GM21576 (cell line): Measurements from ENCODE around the gene TK2.
"Not testable (repeated sequence)": the region's sequence is repeated elsewhere in the genome, so short reads cannot be mapped to it uniquely, and the experiment has no call there.

Source experiments
- ATAC-seq: cut with Tn5 transposase; IDR thresholded peaks from one replicate; pipeline ENCODE4 v1.9.1; 2021; ENCODE audit warnings: mild to moderate bottlenecking, moderate library complexity; ENCODE audit not compliant: unreplicated experiment

Gene TK2

DNA sequence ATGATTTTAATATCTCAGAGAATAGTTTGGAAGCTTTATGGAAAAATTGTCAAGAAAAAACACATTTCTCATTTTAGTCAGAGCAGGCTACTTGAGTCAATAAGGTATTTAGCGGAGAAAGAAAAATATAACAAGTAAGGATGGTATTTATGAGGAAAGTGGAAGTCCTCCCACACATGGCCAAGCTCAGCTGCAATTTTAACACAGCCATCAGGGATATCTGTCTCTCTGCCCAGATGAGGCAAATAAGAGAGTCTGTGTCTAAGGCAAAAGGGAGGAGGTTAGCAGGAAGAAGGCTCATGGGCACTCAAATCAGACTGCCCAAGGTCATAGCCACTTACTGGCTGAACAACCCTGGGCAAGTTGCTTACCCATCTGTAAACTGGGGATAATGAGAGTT, 24.2 kb upstream of the TK2 start:
- no peak for ATAC-seq

- ATAC-seq: no peak
These were observed 22.4 kb upstream of the TK2 start for GRCh38 chr16:66572356-66572755.

DNA sequence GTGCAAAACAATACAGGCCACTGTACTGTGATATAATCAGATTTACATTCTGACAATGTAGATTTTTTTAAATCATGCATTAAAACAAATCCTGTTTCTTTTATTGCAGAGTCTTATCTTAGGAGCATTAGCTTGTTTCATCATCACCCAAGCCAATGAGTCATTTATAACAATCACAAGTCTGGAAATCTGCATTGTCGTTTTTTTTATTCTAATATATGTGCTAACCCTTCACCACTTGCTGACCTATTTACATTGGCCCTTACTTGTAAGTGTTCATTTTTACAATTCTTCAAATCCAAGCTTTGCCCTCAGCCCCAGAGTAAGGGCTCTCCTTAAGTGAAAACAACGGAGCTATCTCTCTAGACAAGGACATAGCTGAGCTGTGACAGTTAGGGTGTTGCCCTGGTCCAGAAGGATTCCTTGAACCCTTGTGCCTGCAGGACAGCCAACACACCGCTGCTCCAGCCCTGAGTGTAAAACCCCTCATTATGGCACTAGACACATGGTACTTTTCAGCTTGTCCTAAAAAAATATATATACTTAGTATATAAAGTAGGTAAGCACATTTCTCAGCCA, 20.0 kb upstream of the TK2 start:
- ATAC-seq: no peak

DNA sequence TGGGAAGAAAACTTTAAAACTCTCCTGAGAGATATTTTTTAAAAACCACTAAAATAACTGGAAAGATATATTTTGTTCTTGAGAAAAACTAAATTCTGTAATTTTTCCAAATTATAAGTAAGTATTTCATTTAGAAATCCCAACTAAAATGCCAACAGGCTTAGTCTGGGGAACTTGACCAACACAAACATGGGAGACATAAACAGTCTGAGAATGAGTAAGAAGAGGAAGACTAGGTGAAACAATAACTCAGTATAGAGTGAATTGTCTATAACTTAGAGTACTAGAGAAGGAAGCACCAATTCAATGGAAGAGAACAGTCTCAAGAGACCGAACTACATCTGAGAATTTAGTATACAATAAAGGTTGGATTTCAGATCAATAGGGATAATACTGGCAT, 19.2 kb upstream of the TK2 start:
- no peak for ATAC-seq

DNA sequence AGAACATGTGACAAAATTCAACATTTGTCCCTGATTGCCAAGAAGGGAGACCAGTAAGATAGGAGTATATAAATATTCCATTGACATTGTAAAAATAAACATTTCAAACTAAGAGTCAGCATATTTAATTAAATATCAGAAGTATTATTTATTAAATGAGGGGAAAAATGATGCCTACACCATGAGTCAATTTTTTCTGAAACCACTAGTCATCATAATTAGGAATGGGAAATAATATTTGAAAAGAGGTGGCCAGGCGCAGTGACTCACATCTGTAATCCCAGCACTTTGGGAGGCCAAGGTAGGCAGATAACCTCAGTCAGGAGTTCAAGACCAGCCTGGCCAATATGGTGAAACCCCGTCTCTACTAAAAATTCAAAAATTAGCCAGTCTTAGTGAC, 18.4 kb upstream of the TK2 start:
- ATAC-seq: no peak

DNA sequence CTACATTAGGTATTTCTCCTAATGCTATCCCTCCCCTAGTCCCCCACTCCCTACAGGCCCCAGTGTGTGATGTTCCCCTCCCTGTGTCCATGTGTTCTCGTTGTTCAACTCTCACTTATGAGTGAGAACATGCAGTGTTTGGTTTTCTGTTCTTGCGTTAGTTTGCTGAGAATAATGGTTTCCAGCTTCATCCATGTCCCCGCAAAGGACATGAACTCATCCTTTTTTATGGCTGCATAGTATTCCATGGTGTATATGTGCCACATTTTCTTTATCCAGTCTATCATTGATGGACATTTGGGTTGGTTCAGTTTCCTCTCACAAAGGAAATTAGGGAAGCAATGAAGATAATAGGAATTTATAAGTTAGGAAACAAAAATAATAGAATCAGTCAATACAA, 17.3 kb upstream of the TK2 start:
- not testable (repeated sequence) for ATAC-seq

DNA sequence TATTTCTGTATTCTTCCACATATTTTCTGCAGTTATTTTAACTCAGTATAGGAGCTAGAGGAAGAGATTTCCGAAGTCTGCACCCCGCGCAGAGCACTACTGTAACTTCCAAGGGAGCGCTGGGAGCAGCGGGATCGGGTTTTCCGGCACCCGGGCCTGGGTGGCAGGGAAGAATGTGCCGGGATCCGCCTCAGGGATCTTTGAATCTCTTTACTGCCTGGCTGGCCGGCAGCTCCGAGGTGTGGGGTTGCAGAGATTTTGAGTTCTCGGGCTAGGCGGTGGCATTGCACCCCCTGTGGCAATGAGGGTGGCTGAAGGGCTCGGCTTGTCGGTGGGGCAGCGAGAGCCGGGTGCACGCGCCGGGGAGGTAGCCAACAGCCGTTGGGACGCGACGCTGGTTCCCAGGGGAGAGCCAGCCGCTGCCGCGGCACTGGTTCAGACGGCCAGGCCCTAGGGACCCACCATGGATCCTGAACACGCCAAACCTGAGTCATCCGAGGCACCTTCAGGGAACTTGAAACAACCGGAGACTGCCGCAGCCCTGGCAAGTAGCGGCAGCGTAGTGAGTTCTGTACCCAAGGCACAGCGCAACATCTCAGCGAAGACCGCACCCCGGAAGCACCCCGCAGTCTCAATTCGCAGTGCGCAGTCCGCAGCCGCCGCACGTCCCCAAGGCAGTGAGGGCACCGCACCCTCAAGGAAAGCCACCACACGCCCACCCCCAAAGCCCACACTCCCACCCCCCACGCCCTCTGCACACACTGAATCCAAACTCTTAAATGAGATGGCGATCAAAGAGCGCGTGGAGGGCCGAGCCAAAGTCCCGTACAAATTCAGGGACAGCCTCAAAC, 16.4 kb upstream of the TK2 start, which contains the start of gene CMTM1:
Gene CMTM1 (plus strand): TSS at position 389 of the 851 bp plus-strand sequence. CDS start 75 bp downstream, at position 464.
- no peak for ATAC-seq

DNA sequence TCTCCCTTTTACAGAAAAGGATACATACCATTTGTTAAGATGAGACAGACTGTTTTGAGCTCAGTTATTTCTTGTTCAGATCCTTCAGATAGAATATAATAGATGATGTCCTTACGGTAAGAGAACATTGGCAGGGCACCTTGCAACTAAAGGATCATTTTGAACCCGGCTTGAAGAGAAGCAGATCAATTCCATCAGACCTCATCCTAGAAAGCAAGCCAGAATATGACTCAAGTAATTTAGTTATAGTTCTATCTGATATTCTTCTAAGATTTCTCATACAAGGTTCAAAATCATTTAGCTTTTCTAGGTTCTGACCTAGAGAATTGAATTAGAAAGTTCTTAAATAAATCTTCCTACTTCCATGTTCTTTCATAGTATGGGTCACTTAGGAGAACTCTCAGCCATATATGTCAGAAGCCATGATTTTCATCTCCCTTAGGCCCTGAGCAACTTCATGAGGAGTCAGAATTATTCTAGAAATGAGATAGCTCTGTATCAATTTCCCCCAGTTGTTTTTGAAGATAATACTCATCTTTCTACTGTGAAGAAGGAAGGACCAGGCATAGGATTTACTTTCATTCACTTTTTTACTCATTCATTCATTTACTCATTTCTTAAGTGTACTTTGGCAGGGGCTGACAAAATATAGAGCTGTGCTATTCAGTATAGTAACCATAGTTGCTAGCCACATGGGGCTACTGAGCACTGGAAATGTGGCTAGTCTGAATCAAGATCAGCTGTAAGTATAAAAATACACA, 13.8 kb upstream of the TK2 start:
- no peak for ATAC-seq

DNA sequence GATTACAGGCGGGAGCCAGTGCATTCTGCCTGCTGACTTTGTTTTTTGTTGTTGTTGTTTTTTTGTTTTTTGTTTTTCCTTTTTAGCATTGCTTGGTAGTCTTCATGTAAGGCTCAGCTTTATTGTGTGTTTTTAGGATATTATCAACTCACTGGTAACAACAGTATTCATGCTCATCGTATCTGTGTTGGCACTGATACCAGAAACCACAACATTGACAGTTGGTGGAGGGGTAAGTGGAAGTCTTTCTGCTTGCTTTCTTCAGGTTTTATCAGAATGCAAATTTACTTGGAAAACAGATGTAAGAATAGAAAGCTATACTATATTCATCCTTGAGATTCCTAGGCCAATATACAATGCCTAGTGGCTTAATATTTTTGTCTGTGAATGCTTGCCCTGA, 13.1 kb upstream of the TK2 start:
- ATAC-seq: no peak

DNA sequence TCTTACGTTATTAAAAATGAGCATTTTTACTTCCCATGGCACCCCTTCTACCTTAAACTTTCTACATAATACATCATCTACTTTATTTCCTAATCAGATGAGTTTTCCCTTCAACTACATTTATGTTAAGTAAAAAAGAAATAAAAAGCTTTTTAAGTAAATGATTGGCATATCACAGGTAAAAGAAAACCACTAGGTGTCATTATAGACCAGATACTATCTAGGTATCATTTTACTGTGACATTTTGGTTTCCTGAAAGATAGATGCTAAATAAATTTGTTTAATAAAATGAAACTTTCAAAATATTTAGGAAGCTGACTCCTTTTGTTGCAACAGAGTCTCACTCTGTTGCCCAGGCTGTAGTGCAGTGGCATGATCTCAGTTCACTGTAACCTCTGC, 12.5 kb upstream of the TK2 start:
- ATAC-seq: no peak

DNA sequence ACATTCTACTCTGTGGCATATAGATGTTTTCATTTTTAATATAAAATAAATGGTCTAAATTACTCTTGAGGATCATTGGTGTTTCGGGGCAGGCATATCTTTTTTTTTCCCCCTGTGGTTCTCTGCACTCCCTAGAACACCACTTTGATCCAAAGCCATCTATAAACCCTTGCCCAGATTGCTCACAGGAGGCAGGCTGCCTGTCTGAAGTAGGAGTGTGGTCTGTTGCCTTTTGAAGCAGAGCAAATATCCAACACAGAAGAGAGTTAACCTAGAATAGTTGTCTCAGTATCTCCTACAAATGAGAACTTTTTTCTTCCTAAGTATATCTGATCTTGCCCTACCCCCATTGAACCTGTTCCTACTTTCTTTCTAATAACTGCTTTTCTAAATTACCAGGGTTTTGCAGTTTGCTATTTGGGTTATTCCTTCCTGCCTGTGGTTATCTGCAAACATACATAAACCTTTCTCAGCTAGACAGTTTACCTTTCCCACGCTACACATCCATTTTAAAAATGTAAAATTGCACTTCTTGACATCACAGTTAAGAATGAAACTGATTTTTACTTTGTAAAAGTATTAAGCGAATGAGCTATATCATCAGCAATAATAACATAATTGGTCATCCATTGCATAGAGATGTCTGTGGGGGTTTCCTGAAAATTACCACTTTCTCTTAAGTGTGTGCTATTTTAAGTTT, 11.6 kb upstream of the TK2 start:
- no peak for ATAC-seq

- no peak for ATAC-seq
These were observed 10.2 kb upstream of the TK2 start for GRCh38 chr16:66560107-66560506.

- no peak for ATAC-seq
These were observed 4.6 kb upstream of the TK2 start for GRCh38 chr16:66554495-66554894.

GRCh38 chr16:66554021-66554420, 4.1 kb upstream of the TK2 start:
- no peak for ATAC-seq

DNA sequence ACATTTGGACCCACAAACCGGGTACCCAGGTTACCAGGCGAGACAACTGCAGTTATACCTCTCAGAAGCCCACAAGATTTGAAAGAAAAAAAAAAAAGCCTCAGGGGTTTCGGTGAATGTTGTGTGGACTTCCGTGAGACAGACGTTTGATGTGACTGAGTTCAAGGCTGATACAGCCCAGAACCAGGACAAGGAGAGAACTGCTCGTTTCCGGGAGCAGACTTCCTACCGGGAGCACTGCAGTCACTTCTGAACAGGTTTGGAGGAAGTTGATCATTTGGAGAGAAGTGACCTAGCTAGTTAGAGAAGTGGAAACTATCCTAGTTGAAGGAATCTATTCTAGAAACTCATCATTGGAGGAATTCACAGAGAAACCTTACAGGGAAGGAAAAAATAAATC, 3.3 kb upstream of the TK2 start:
- no peak for ATAC-seq

DNA sequence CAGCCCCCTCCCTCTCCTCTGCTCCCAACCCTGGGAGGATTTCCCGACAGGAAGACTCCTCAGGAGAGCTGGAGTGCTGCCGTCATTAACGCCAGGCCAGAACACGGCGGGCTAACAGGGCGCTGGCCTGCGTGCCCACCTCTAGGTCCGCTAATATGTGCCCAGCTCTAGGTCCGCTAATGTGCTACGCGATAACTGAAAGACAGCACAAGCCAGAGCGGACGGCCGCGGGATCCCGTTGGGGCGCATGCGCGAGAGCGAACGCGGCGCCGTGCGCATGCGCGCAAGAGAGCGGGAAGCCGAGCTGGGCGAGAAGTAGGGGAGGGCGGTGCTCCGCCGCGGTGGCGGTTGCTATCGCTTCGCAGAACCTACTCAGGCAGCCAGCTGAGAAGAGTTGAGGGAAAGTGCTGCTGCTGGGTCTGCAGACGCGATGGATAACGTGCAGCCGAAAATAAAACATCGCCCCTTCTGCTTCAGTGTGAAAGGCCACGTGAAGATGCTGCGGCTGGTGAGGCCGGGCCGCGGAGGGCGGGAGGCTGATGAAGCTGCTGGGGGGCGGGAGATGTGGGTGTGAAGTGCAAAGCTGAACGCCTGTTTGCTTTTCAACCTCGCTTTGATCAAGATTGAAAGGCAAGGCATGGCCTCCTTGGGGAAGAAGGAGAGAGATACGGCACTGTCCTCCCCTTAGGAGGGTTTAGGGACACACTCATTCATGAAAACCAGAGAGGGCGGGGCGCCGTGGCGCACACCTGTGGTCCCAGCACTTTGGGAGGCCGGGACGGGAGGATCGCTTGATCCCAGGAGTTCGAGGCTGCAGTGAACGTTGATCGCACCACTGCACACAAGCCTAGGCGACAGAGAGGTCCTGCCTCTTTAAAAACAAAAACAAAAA, 2.6 kb upstream of the TK2 start, which contains the start of gene CKLF:
Gene CKLF (plus strand): TSS at position 291 of the 892 bp plus-strand sequence. CDS start 140 bp downstream, at position 431.
- peak; percentile 56 for ATAC-seq

GRCh38 chr16:66551788-66552285, 1.9 kb upstream of the TK2 start:
- ATAC-seq: no peak

GRCh38 chr16:66551348-66551759, 1.4 kb upstream of the TK2 start:
- ATAC-seq: peak; percentile 33

- ATAC-seq: no peak
These were observed 1.1 kb downstream of the TK2 start for GRCh38 chr16:66548868-66549267.

GRCh38 chr16:66548068-66548467, 1.9 kb downstream of the TK2 start:
- no peak for ATAC-seq
